HG03060 (cell line): ENCODE data around the gene C1QL2.

Source experiments
- ATAC-seq: cut with Tn5 transposase; IDR thresholded peaks from one replicate; pipeline ENCODE4 v1.9.1; 2021; ENCODE audit warnings: low read depth, moderate number of reproducible peaks; ENCODE audit not compliant: unreplicated experiment

The C1QL2 gene

GRCh38 chr2:119158563-119159347 is at the start of gene C1QL2:
Gene C1QL2, minus strand, starts transcription at chr2:119158751. Its CDS starts 482 bp downstream, at chr2:119158269.
- no peak for ATAC-seq

- no peak for ATAC-seq
Measured at GRCh38 chr2:119207447-119207846, 48.9 kb upstream of the C1QL2 start.

- no peak for ATAC-seq
Measured at GRCh38 chr2:119206201-119206600, 47.6 kb upstream of the C1QL2 start.

GRCh38 chr2:119205001-119205706 is 46.6 kb upstream of the C1QL2 start:
- ATAC-seq = no peak

- ATAC-seq = no peak
Measured at GRCh38 chr2:119204525-119204924, 46.0 kb upstream of the C1QL2 start.

- no peak for ATAC-seq
Measured at GRCh38 chr2:119202610-119203310, 44.2 kb upstream of the C1QL2 start.

DNA sequence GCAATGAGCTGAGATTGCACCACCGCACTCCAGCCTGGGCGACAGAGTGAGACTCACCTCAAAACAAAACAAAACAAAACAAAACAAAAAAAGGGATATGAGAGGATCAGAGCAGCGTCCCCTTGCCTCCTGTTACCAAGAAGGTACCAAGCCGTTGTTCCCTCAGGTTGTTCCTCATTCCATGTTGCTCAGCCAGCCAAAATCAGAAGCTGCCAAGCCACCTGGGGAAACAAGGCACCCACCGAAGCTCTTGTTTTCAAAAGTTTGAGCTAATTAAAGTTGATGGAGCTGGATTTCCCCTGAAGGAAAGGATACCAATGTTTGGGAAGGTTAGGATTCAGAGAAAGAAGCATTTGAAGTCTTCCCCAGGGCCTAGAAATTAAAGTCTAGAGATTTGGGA is 43.3 kb upstream of the C1QL2 start:
- ATAC-seq = no peak

DNA sequence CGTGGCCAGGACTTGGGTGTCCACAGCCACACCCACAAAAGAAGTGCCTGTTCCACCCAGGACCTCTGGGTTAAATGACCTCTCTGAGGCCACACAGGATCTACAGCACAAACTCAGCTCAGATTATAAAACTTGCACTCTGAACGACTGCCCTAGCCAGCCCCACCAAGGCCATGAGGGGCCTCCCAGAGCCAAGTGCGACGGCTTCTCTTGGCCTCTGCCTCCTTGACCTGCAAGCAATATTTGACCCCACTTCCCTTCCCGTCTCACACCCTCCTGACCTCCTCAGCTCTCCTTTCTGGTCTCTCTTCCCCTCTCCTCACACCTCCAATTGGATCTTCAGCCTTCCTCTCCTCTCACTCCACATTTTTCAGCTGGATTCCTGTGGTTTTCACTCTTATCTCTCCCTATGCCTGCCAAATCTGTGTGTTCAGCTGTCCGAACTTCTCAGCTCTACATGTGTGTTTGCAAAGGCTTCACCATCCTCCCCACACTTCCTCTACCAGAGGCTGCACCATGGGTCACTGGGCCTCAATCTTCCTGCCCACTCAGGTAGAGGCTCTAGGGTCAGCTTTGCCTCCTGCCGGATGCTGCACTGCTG is 39.8 kb upstream of the C1QL2 start:
- no peak for ATAC-seq

DNA sequence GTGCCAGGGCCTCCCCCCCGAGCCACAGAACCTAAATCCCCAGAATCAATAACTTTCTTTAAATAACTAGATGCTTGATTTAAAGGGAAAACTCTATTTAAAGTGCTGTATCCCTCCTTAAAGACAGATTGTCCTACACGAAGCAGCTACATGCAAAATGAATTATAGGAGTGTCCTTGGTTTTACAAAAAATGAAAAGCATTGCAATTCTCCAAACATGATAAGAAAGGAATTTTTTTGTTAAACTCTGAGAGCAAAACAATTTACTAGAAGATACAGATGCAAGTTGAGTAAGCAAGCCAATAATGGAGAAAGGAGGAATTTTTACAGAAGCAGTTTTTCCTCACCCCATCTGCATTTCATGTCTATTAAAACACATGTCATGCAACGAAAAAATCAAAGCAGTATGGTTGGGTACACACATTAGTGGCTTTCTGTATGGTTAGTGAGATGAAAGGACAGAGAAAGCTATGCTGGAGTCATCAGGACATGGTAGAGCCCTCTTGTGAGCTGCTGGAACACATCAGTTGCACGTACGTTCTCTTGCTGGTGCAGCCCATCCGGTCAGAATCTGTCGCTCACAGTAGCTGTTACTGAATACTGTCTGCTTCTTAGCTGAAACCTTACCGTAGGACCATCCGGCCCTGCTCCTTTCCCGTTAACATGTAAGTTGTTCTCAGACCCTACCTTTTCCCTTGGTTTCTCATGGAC is 39.1 kb upstream of the C1QL2 start:
- ATAC-seq = no peak

GRCh38 chr2:119197126-119197405 is 38.5 kb upstream of the C1QL2 start:
- no peak for ATAC-seq

DNA sequence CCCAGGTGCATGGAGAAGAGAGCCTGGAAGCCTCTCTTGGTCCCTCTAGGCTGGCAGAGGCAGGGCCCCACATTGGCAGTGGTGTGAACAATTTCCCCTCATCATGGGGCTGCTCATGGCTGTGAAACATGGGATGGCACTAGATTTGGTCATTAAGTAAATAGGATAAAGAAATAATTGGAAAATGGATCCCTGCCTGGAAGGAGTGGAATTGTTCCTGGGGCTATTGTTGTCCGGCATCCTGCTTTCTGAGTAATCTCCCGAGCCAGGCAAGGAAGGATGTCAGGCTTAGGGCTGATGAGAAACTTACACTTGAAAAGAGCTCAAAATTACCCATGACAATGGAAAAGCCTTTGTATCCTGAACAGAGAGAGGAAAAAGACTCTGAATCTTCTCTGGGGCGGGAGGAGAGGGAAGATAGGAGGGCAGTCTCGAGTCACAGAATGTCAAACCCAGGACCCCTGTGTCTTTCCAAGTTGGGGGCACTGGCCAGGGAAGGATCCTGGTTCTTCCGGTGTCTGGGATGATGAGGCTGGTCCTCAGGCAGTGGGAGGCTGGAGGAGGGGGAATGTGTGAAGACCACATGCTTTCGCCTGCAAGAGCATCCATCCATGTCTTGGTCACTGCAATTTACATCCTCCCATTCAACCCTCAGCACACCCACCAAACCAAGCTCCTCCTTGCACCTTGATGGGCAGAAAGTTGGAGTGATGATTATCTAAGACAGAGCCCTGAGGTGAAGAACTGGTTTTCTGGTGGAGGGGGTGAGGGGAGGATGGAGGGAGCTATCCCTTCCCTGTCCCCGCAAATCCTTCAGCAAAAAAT is 38.0 kb upstream of the C1QL2 start:
- no peak for ATAC-seq

- ATAC-seq = no peak
Measured at GRCh38 chr2:119195887-119196286, 37.3 kb upstream of the C1QL2 start.

- ATAC-seq = no peak
Measured at GRCh38 chr2:119195001-119195400, 36.5 kb upstream of the C1QL2 start.

GRCh38 chr2:119192893-119193292 is 34.3 kb upstream of the C1QL2 start:
- ATAC-seq = no peak

DNA sequence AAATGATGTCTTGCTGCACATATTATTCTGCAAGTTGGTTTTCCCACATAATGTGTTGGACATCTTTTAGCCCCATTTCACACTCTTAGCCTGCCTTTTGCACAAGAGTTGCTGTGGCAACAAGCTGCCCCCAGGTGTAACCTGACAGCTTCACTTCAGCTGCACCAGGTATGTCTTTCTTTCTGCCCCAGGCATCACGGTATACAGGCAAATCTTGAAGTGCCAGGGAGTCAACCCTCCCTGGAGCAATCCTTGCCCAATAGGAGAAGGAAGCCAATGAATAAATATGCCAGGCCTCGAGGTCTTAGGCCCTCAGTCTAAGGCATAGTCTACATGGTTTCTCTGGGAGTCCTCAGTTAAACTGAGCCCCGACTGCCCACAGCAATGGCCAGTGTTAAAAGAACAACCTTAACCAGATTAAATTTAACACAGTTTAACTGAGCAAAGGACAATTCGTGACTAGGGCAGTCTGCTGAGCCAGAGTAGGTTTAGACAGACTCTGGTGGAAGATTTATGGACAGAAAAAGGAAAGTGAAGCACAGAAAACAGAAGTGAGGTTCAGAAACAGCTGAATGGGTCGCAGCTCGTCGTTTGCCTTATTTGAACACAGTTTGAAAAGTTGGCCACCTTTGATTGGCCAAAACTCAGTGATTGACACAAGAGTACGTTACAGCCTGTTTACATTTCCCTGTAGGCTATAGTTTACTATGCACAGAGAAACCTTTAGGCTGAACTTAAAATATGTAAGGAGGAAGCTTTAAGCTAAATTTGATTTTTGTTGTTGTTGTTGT is 32.0 kb upstream of the C1QL2 start:
- no peak for ATAC-seq

DNA sequence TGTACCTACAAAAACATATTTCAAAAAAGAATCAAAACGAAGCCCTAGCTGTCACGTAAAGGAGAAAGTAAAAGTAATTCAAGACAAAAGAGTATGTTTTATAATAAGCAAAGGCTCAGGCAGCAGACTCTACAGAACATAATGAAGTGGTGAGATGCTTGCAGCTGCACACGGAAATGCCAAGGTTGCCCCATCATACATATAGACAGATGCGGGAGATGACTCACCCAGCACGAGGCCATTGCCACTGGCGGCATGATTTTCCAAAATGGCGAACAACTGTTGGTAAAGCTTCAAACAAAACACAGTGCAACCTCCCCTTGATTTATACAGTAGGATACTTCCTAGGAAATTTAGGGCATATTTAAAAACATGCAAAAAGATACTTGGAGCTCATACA is 26.0 kb upstream of the C1QL2 start:
- ATAC-seq = no peak

DNA sequence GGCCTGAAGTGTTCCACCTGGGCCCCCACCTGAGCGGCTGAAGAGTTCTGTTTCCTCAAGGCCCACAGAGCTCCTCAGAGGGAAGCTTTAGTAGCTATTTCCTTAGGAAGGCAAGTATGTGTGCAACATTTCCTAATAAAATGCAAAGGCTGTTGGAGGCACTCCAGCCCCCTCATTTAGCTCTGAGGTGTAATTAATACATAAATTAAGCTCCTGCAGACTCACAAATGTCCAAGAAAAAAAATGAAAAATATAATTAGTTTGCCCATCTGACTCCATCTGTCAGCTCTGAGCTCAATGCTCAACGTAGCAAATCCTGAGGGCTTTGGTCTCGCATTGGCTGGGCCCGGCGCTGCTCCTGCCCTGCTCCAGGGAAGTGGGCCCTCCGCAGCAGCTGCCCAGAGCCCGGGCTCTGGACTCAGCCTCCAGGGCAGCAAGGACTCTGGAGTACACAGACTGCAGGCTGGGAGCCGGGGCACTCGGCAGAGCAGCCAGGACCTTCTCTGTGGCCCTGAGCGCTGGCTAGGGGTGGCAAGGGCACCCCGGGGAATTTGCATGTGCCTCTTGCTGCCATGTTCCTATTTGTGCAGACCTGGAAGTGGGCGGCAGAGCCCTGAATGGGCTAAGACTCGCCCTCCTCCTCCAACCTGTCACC is 23.4 kb upstream of the C1QL2 start:
- no peak for ATAC-seq

DNA sequence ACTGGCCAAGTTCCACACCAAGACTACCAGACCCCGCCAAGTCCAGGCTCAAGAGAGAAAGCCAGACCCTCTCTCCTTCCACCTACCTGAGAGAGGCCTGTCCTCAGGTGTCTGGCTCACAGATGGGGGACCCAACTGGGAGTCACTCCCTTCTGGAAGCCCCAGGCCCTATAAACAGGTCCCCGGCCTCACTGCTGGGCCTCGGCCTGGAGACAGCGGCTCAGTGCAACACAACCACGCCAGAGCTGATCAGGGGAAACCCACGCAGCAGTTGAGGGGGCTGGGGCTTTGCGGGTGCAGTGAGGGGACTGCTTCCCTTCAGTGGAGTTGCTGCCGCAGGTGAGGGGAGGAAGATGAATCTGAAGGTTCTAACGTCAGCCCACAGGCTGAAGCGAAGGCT is 22.8 kb upstream of the C1QL2 start:
- ATAC-seq = no peak

GRCh38 chr2:119180892-119181291 is 22.3 kb upstream of the C1QL2 start:
- no peak for ATAC-seq
